HL-60/S4 treated with phorbol 12-myristate 13-acetate at 8.2 ng/mL for 4 days and 3 days (cell line): ENCODE results near the gene KIRREL3.

Experiments
- in situ Hi-C: fragments of 300-500 bp; cut with MboI; formaldehyde crosslinking; loops from 2 replicates; pipeline ENCODE4 v1.15.0; 2022; ENCODE audit warnings: low sequenced_read_pairs

Gene KIRREL3

DNA sequence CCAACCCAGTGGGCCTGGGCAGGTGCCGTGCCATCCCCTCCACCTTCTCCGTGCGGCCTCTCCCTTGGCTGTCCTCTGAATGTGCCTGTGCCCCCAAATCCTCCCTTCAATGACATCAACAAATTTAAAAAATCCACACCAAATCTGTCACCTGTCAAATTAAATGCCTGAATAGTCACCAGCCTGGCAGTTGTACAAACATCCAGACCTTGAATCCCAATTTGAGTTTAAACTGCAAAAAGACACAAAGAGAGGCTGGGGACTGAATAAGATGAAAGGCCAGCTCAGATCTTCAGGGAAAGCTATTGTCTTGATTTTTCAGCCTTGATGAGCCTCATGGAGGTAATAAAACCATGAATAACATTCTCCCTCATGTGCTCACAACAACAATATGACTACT, 194.7 kb downstream of the KIRREL3 start:
- in situ Hi-C loops: no loop called here

DNA sequence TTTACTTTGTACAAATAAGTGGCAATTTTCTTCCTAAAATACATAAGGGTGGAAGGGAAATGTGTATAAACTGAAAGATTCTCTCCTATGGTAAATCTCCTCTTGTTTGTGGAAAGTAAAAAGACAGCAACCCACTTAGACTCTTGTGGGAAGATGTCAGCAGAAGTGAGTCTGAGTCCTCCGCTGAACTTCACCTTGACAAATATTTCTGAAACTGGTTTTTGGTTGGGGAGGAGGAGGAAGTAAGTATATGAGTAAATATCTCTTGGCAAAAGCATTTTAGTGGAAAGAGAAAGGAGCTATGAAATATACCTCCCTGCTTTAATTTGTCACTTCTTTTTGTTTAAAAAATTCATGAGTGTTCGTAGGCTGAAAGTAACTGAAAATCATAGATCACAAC, 196.2 kb downstream of the KIRREL3 start:
- in situ Hi-C loops: no loop called here

GRCh38 chr11:126800009-126800408, 200.6 kb downstream of the KIRREL3 start:
- in situ Hi-C loops: no loop called here

DNA sequence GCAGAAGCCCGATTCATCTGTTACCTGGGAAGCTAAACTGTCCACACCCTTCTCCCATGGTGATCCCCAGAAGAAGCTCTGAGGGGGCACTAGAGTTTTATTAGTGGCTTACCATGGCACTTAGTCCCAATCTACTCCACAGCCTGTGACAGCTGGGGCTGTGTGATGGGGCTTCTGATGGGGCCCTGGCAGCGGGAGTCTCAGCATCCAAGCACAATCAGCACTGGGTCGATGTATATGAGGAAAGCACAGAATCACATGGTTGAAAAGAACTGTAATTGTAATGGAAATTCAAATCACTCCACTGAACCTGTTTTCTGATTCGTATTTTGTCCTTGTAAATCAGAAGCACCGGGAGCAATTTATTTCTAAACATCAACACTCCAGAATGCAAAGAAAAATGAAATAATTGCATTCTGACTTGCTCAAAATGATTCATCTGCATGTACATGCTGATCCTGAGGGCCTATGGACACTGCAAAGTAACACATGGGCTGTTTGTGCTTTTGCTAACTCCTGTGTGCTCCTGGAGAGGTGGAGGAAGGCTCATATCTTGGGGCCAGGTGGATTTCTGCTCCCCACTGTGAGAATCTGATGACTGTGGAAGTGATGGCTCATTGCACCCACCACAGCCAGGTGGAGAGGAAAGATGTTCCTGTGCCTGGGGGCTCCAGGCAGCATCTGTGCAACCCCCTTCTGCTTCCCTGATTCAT, 203.0 kb downstream of the KIRREL3 start:
- in situ Hi-C loops: no loop called here

- in situ Hi-C loops: no loop called here
These were observed 207.0 kb downstream of the KIRREL3 start for GRCh38 chr11:126793596-126793995.

GRCh38 chr11:126791991-126792390, 208.6 kb downstream of the KIRREL3 start:
- in situ Hi-C loops: no loop called here

DNA sequence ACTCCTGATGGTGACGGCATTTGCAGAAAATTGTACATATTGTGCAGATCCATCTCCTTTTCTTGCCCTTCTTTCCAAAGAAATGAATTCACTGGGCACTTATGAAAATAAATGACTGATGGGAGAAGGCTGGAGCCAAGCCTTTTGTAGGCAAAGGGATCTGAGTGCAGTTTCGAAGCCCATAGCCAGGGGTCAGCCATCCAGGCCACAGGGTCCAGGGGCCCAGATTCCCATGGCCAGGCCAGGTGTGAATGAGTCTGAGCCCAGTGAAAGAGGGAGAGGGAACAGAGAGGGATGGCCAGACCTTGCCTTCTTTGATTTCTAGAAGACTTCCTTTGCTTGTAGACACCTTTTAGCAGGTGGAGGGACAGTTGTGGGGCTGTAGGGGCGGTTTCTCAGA, 209.1 kb downstream of the KIRREL3 start:
- in situ Hi-C loops: no loop called here

GRCh38 chr11:126790550-126791081, 210.0 kb downstream of the KIRREL3 start:
- in situ Hi-C loops: no loop called here

GRCh38 chr11:126782810-126783209, 217.8 kb downstream of the KIRREL3 start:
- in situ Hi-C loops: no loop called here

GRCh38 chr11:126781942-126782341, 218.6 kb downstream of the KIRREL3 start:
- in situ Hi-C loops: no loop called here

- in situ Hi-C loops: no loop called here
These were observed 224.5 kb downstream of the KIRREL3 start for GRCh38 chr11:126776119-126776518.

DNA sequence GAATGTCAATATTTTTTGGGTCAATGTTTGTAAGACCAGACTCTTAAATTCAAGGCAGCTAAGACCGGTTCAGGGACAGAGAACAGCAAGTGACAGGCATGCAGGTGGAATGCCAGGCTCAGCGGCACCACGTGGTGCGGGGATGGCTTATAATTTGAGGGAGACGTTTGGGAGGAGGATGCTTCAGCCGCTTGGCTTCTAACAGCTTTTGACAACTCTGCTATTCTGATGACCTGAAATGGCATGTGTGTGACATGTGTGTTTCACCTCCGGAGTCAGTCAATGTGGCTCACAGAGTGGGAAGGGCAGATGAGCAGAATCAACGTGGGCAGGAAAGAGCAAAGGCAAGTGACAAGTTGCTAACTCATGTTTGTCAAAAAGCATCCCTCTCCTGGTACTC, 228.3 kb downstream of the KIRREL3 start:
- in situ Hi-C loops: no loop called here

DNA sequence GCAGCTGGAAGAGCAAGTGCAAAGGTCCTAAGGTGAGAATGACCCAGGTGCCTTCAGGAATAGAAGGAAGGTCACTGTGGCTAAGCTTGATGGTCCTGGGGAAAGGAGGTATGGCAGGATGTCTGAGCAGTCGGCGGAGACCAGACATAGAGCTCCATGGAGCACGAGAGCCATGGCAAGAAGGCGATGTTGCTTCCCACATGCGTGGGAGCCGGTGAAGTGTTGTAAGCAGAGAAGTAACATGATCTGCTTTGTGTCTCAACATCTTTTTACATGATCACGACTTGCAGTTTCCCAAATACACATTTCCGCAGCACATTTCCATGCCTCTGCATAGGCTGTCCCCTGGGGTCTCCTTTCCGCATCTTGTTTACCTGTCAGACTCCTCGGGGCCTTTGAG, 231.9 kb downstream of the KIRREL3 start:
- in situ Hi-C loops: no loop called here

- in situ Hi-C loops: no loop called here
These were observed 234.1 kb downstream of the KIRREL3 start for GRCh38 chr11:126766440-126766839.

DNA sequence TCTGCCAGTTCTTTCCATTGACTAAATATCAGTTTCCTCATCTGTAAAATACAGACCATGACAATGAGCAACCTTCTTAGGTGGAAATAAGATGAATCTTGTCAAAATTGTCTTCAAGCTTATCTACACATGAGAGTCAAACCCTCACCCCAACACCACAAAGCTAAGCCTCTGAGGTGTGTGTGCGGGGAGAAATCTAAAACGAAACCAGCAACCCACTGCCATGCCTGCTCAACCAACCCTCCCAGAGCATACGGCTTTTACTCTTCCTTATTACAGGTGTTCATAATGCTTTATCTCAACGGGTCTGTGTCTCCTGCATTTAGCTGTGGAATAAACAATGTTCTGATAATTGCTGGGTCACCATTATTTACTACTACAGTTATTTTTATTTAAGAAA, 235.4 kb downstream of the KIRREL3 start:
- in situ Hi-C loops: no loop called here

DNA sequence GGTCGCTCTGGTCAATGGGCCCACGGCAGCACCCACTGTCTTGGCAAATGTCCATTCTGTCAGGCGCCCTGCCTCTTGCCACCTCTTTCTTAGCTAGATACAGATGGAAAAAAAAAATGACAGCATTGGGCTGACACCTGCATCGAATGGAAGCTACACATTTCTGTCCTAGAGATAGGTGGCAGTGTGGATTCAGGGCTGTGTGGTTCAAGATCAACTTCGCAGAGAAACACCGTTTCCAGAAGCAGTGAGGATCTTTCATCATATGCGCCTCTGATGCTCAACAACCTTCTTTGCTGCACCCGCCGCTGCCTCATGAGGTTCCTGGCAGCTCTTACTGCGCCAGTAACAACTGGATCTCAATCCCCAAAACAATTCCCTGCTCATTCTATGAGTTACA, 236.3 kb downstream of the KIRREL3 start:
- in situ Hi-C loops: no loop called here

- in situ Hi-C loops: no loop called here
These were observed 243.7 kb downstream of the KIRREL3 start for GRCh38 chr11:126756855-126757254.

GRCh38 chr11:126756421-126756820, 244.1 kb downstream of the KIRREL3 start:
- in situ Hi-C loops: no loop called here

DNA sequence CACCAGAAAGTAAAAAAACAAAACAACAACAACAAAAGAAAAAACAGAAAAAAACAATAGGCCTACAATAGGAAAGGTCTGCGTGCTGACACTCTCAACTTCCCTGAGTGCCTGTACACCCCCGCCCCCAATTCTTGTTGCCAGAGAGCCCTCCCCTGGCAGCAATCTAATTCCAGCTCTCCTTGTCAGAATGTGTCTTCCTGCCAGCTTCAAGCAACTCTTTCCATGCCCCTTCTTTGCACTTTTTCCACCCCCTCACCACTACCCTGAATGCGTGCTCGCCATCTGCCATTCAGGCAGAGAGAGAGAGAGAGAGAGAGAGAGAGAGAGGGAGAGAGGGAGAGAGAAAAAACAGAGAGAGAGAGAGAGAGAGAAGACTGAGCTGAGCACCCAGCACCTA, 245.0 kb downstream of the KIRREL3 start:
- in situ Hi-C loops: no loop called here

- in situ Hi-C loops: no loop called here
These were observed 245.8 kb downstream of the KIRREL3 start for GRCh38 chr11:126754591-126755426.

DNA sequence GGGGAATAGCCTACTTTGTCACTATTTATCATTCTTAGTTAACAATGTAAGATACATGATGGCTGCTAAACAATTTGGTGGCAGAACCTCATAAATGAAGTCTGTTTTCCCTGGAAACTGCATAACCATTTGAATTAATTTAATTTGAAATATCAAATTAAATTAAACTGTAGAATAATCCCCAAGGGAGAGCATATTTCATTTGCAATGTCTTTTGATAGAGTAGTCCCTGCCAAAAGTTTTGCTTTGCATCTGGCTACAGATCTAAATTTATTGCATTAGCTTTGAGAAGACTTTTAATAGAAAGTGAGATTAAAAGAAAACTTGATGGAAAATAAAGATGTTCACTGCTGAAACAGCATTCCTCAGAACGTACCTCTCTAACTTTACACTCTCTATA, 246.6 kb downstream of the KIRREL3 start:
- in situ Hi-C loops: no loop called here

DNA sequence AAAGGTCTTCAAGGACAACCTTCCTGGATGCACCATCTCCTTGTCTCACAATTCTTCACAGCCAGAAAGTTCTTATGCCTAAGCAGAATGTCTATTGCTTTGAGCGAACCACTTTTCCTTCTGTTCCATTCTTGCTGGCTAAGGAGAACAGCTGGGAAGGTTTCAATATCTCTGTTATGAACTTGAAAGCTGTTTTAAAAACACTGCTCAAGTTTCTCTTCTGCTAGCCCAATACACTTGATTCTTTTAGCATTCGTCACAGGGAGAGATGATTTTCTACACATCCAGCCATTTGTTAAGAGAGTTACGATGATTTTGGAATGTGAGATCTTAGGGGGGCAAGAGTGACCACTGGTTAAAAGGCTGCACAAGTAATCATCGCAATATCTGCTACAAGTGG, 249.3 kb downstream of the KIRREL3 start:
- in situ Hi-C loops: no loop called here
